GM12892 (cell line): Measurements from ENCODE around the gene ALG2.

Experiments used
- POLR2A ChIP-seq: IDR thresholded peaks from 2 replicates; pipeline ENCODE4 v1.6.1; 2011; ENCODE audit warnings: low read depth, low read length, control low read depth
- POLR2AphosphoS5 ChIP-seq: IDR thresholded peaks from 2 replicates; pipeline ENCODE4 v1.6.1; 2011; ENCODE audit warnings: low read depth, low read length, control low read depth

DNA sequence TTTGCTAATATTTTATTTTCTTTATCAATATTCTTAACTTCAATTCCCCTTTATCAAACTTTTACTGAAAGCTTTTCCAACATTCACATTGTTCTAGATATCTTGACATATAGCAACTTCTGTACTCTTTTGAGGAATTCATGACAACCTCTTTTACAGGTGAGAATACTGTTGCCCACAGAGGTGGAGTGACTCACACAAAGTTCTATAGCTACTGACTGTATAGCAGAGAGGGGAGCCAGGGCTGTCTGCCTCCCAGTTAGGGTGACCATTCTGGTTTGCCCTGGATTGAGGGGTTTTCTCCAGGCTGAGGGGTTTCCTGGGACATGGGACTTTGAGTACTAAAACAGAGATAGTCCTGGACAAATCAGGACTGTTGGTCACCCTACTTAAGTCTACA is 16.6 kb upstream of the ALG2 start:
- TF ChIP-seq POLR2AphosphoS5, result no peak
- no peak for TF ChIP-seq POLR2A
